Adrenal gland (tissue), 12 donors: ENCODE results near the gene LSAMP. TPM values are rescaled to one million over a fixed set of nuclear protein-coding genes. Genes with fewer than 3 reads are reported as not detected.

Source experiments
- DNase-seq, 7 donors: peaks; one replicate each; pipeline ENCODE4 v3.0.0-alpha.2; 2019 to 2020
- H3K27ac ChIP-seq, 5 donors: fragments of 200-600 bp; sonication (generic) in 4 of 5; 1 replicate in 3 of 5; 2 replicates in 2 of 5; pipeline versions ENCODE4 v1.5.1 to v1.8.0; 2016 to 2020; ENCODE audit warnings: mild to moderate bottlenecking in 1 of 5
- H3K27me3 ChIP-seq: fragments of 200-600 bp; 2 replicates; pipeline ENCODE4 v1.8.0; 2021
- H3K36me3 ChIP-seq, 2 donors: fragments of 200-600 bp; replicated peaks in 1 of 2; 1 replicate in 1 of 2; 2 replicates in 1 of 2; pipeline versions ENCODE4 v1.5.1 to v1.8.0; 2018 to 2022
- H3K4me1 ChIP-seq, 2 donors: fragments of 200-600 bp; replicated peaks in 1 of 2; 1 replicate in 1 of 2; 2 replicates in 1 of 2; pipeline versions ENCODE4 v1.5.1 to v1.8.0; 2018 to 2021
- H3K4me3 ChIP-seq, 4 donors: fragments of 200-600 bp; sonication (generic) in 3 of 4; one replicate each; pipeline ENCODE4 v1.5.1; 2016 to 2018
- H3K9me3 ChIP-seq, 3 donors: fragments of 200-600 bp; sonication (generic) in 1 of 3; replicated peaks in 1 of 3; 1 replicate in 2 of 3; 2 replicates in 1 of 3; pipeline versions ENCODE4 v1.5.1 to v1.8.0; 2016 to 2021
- CTCF ChIP-seq, 6 experiments: fragments of 450-650 bp in 4 of 6; fragments of 200-600 bp in 2 of 6; sonication (generic) in 1 of 6; IDR thresholded peaks; 1 replicate in 5 of 6; 2 replicates in 1 of 6; pipeline versions ENCODE4 v1.5.1 to v1.8.0; 2016 to 2021; ENCODE audit warnings: antibody characterized with exemption in 6 of 6, mild to moderate bottlenecking in 2 of 6, moderate library complexity in 1 of 6
- POLR2A ChIP-seq, 2 donors: fragments of 450-650 bp; IDR thresholded peaks; one replicate each; pipeline ENCODE4 v1.6.1; 2017; ENCODE audit warnings: antibody characterized with exemption in 2 of 2, mild to moderate bottlenecking in 2 of 2, moderate library complexity in 1 of 2
- WGBS, 4 donors: extraction: QIAGEN DNeasy Blood & Tissue Kit in 2 of 4; methylation state at CpG; one replicate each; pipeline versions ENCODE4 v1.1.5 to v1.1.7; 2013 to 2017; 5-methylcytosine and 5-hydroxymethylcytosine counted together
- intact Hi-C, 2 donors: fragments of 100-400 bp; cut with DNase I; formaldehyde crosslinking; loops; one replicate each; pipeline versions ENCODE4 v1.14.1 to v1.15.0; 2022 to 2023
- polyA plus RNA-seq, 3 donors: library from polyadenylated mRNA; stranded (reverse); fragments of 200-250 nt in 2 of 3; fragments of 350-450 nt in 1 of 3; fragmentation: Illumina TruSeq in 1 of 3; extraction: RNeasy Lipid Tissue Mini Kit (QIAGEN cat#74804) in 1 of 3; gene quantifications; one replicate each; pipeline ENCODE4 v1.2.3, GENCODE V29; 2013 to 2014
- total RNA-seq, 9 donors: library from RNA; depleted of rRNA in 4 of 9; stranded (reverse); fragments of >200 nt in 4 of 9; fragments of 120-200 nt in 1 of 9; fragmentation: NEBNext Ultra II Directional in 1 of 9; extraction: Animal tissue kit (Norgen Biotek cat#: 25700) in 1 of 9; gene quantifications; one replicate each; pipeline versions ENCODE4 v1.1.0 to v1.2.4, GENCODE V29; 2013 to 2023
- donor health status: healthy with polysubstance abuse.
- donor health status: Bipolar disorder and iron deficiency.
- donor health status: DM: yes; HTN: yes; CAD: no.
- donor health status: DM: no; HTN: no; CAD: no.
- donor health status: DM: no; HTN: no; CAD: no.
- donor health status: DM: yes; HTN: yes; CAD: no.

LSAMP gene
- total and polyA plus RNA-seq, 12 donors: 5.8 to 53.5 (median 24.3) TPM

- intact Hi-C loops: no loop called here
- WGBS, 4 donors: 78 to 94% (median 84%) methylated on average over 1 of the region's 1 CpG
- H3K4me3 ChIP-seq: no peak overlapping the region
- no peaks in the 10 kb centered on the region for H3K27me3 ChIP-seq
- H3K9me3 ChIP-seq: no peaks in the 10 kb centered on the region
- no peaks in the 10 kb centered on the region for H3K36me3 ChIP-seq
- DNase-seq: no peak
- TF ChIP-seq POLR2A (IDR thresholded peaks at IDR 0.05) (no peak), CTCF (IDR thresholded peaks at IDR 0.05) (no peak)
- H3K27ac ChIP-seq: no peak overlapping the region
- H3K4me1 ChIP-seq: peaks cover 0 to 4% of the 10 kb centered on the region in 2 donors
These were observed 67.2 kb downstream of the LSAMP start for GRCh38 chr3:116378077-116378476.

- TF ChIP-seq POLR2A (IDR thresholded peaks at IDR 0.05) (no peak), CTCF (IDR thresholded peaks at IDR 0.05) (no peak)
- WGBS, 4 donors: 64 to 70% (median 65%) methylated on average over 2 of the region's 2 CpGs
- no peaks in the 10 kb centered on the region for H3K9me3 ChIP-seq
- intact Hi-C loops: no loop called here
- H3K27ac ChIP-seq: no peak overlapping the region
- H3K4me3 ChIP-seq: no peak overlapping the region
- no peak for DNase-seq
- no peaks in the 10 kb centered on the region for H3K36me3 ChIP-seq
- H3K27me3 ChIP-seq: no peaks in the 10 kb centered on the region
- H3K4me1 ChIP-seq: peaks cover 0 to 4% of the 10 kb centered on the region in 2 donors
These were observed 70.4 kb downstream of the LSAMP start for GRCh38 chr3:116374901-116375300.

GRCh38 chr3:116367761-116368395 is 77.4 kb downstream of the LSAMP start:
- Histone ChIP-seq H3K27ac (no peak overlapping the region), H3K9me3 (no peaks in the 10 kb centered on the region), H3K27me3 (no peaks in the 10 kb centered on the region), H3K4me1 (no peaks in the 10 kb centered on the region), H3K4me3 (no peak overlapping the region), H3K36me3 (no peaks in the 10 kb centered on the region)
- intact Hi-C loops: no loop called here
- no peak for TF ChIP-seq POLR2A (IDR thresholded peaks at IDR 0.05)
- TF ChIP-seq CTCF (IDR thresholded peaks at IDR 0.05): no peak
- WGBS, 4 donors: 80 to 87% (median 83%) methylated on average over 9 of the region's 9 CpGs
- no peak for DNase-seq

GRCh38 chr3:116356056-116356455 is 89.2 kb downstream of the LSAMP start:
- 91 to 98% (median 97%) methylated on average over 2 of the region's 2 CpGs for WGBS, 4 donors
- Histone ChIP-seq H3K4me3 (no peak overlapping the region), H3K36me3 (no peaks in the 10 kb centered on the region), H3K27me3 (no peaks in the 10 kb centered on the region), H3K9me3 (no peaks in the 10 kb centered on the region), H3K4me1 (no peaks in the 10 kb centered on the region), H3K27ac (no peak overlapping the region)
- TF ChIP-seq POLR2A (IDR thresholded peaks at IDR 0.05) (no peak), CTCF (IDR thresholded peaks at IDR 0.05) (no peak)
- DNase-seq: no peak
- intact Hi-C loops: no loop called here
